NT2/D1 (cell line): Measurements from ENCODE around the gene DONSON.

Experiments
- YY1 ChIP-seq: IDR thresholded peaks from 2 replicates; pipeline ENCODE4 v1.6.1; 2011; ENCODE audit not compliant: insufficient read length, insufficient read depth
- ZNF274 ChIP-seq: IDR thresholded peaks from 2 replicates; pipeline ENCODE4 v1.6.1; 2011; ENCODE audit warnings: mild to moderate bottlenecking, low read depth, low read length

GRCh38 chr21:33622253-33622652, 33.8 kb upstream of the DONSON start:
- TF ChIP-seq ZNF274 (no peak), YY1 (no peak)
